RWPE1 (cell line): ENCODE measurements around the gene PCBP1.
A peak's percentile ranks its signal among the peaks of the same experiment; 100 is the strongest.
"Not testable (repeated sequence)": the region's sequence is repeated elsewhere in the genome, so short reads cannot be mapped to it uniquely, and the experiment has no call there.

ENCODE experiments used
- CTCF ChIA-PET: fragments of 350-600 bp; sonication (Branson Sonifier 250); formaldehyde crosslinking; extraction: SDS; loops from one replicate; lab custom pipeline; 2021; lab: Yijun Ruan, JAX
- POLR2A ChIA-PET: fragments of 400-600 bp; formaldehyde crosslinking; extraction: SDS; loops from one replicate; lab custom pipeline; 2020; ENCODE audit warnings: antibody characterized with exemption; ENCODE audit not compliant: low non-redundant PET; lab: Yijun Ruan, JAX
- DNase-seq: peaks from one replicate; pipeline ENCODE4 v3.0.0; 2012; ENCODE audit warnings: low spot score
- H3K27ac ChIP-seq: fragments of 450-650 bp; 2 replicates; pipeline ENCODE4 v1.5.1; 2017
- CTCF ChIP-seq: fragments of 450-650 bp; conservative IDR thresholded peaks from 2 replicates; pipeline ENCODE4 v1.5.1; 2017; ENCODE audit warnings: low read depth, mild to moderate bottlenecking

PCBP1 gene

GRCh38 chr2:70094171-70094977 is 7.1 kb downstream of the PCBP1 start:
- CTCF ChIA-PET = no interaction called here
- TF ChIP-seq CTCF = no peak
- DNase-seq = no peak
- H3K27ac ChIP-seq = peak overlapping the region; percentile 75
- POLR2A ChIA-PET = no interaction called here

- TF ChIP-seq CTCF = no peak
- ChIA-PET POLR2A (no interaction called here), CTCF (no interaction called here)
- DNase-seq = no peak
- H3K27ac ChIP-seq = peak overlapping the region; percentile 75
Measured at GRCh38 chr2:70094978-70095719, 7.9 kb downstream of the PCBP1 start.

- POLR2A ChIA-PET = no interaction called here
- CTCF ChIA-PET = no interaction called here
- peak overlapping the region; percentile 75 for H3K27ac ChIP-seq
- no peak for TF ChIP-seq CTCF
- no peak for DNase-seq
Measured at GRCh38 chr2:70095720-70096670, 8.7 kb downstream of the PCBP1 start.

GRCh38 chr2:70098032-70098431 is 10.8 kb downstream of the PCBP1 start:
- CTCF ChIA-PET = no interaction called here
- POLR2A ChIA-PET = no interaction called here
- no peak overlapping the region for H3K27ac ChIP-seq
- no peak for DNase-seq
- no peak for TF ChIP-seq CTCF

GRCh38 chr2:70099270-70099669 is 12.0 kb downstream of the PCBP1 start:
- ChIA-PET CTCF (no interaction called here), POLR2A (no interaction called here)
- TF ChIP-seq CTCF = no peak
- no peak for DNase-seq
- H3K27ac ChIP-seq = no peak overlapping the region

GRCh38 chr2:70101174-70101573 is 13.9 kb downstream of the PCBP1 start:
- H3K27ac ChIP-seq = no peak overlapping the region
- no peak for TF ChIP-seq CTCF
- POLR2A ChIA-PET = no interaction called here
- CTCF ChIA-PET = interaction anchor here (0.9 kb wide), 1 partner anchor 28 kb away, joined by 3 read pairs; no protein-coding TSS in a partner anchor
- no peak for DNase-seq

- DNase-seq, H3K27ac ChIP-seq, POLR2A ChIA-PET, CTCF ChIA-PET: not testable (repeated sequence)
Measured at GRCh38 chr2:70101686-70102085, 14.4 kb downstream of the PCBP1 start.

- H3K27ac ChIP-seq, DNase-seq, CTCF ChIA-PET, POLR2A ChIA-PET: not testable (repeated sequence)
Measured at GRCh38 chr2:70102323-70102905, 15.1 kb downstream of the PCBP1 start.
